Tibial nerve (tissue), 4 donors: ENCODE measurements around the gene PPBP.

Source experiments
- EP300 ChIP-seq, 2 donors: sonication (generic); formaldehyde crosslinking; IDR thresholded peaks; one replicate each; pipeline ENCODE4 v1.6.1; 2017; ENCODE audit warnings: antibody characterized with exemption in 2 of 2, mild to moderate bottlenecking in 1 of 2
- POLR2A ChIP-seq, 2 donors: fragments of 450-650 bp; IDR thresholded peaks; one replicate each; pipeline ENCODE4 v1.6.1; 2017; ENCODE audit warnings: antibody characterized with exemption in 2 of 2, mild to moderate bottlenecking in 2 of 2, moderate library complexity in 2 of 2
- TF ChIP-seq, protein P1 (sequence below), 5 experiments: fragments of 200-600 bp in 3 of 5; fragments of 450-650 bp in 2 of 5; sonication (generic) in 3 of 5; IDR thresholded peaks; one replicate each; pipeline ENCODE4 v1.5.1; 2016 to 2019; ENCODE audit warnings: antibody characterized with exemption in 5 of 5, mild to moderate bottlenecking in 3 of 5, moderate library complexity in 2 of 5

GRCh38 chr4:74033739-74034138, 45.7 kb upstream of the PPBP start:
- no peak for TF ChIP-seq POLR2A (IDR thresholded peaks at IDR 0.05)
- TF ChIP-seq, protein P1, sequence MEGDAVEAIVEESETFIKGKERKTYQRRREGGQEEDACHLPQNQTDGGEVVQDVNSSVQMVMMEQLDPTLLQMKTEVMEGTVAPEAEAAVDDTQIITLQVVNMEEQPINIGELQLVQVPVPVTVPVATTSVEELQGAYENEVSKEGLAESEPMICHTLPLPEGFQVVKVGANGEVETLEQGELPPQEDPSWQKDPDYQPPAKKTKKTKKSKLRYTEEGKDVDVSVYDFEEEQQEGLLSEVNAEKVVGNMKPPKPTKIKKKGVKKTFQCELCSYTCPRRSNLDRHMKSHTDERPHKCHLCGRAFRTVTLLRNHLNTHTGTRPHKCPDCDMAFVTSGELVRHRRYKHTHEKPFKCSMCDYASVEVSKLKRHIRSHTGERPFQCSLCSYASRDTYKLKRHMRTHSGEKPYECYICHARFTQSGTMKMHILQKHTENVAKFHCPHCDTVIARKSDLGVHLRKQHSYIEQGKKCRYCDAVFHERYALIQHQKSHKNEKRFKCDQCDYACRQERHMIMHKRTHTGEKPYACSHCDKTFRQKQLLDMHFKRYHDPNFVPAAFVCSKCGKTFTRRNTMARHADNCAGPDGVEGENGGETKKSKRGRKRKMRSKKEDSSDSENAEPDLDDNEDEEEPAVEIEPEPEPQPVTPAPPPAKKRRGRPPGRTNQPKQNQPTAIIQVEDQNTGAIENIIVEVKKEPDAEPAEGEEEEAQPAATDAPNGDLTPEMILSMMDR (IDR thresholded peaks at IDR 0.05), result no peak
- no peak for TF ChIP-seq EP300 (IDR thresholded peaks at IDR 0.05)
